22Rv1 (cell line): ENCODE data around the gene C1QL4.
"Not testable (repeated sequence)": the region's sequence is repeated elsewhere in the genome, so short reads cannot be mapped to it uniquely, and the experiment has no call there.

ENCODE experiments used
- H3K27ac ChIP-seq: fragments of 450-650 bp; 2 replicates; pipeline ENCODE4 v1.5.1; 2017
- ZFX ChIP-seq: fragments of 450-650 bp; IDR thresholded peaks from 2 replicates; pipeline ENCODE4 v1.6.1; 2017; ENCODE audit warnings: antibody characterized with exemption, borderline replicate concordance
- TF ChIP-seq, protein P1 (sequence below): fragments of 450-650 bp; IDR thresholded peaks from 2 replicates; pipeline ENCODE4 v1.5.1; 2017; ENCODE audit warnings: mild to moderate bottlenecking

Gene C1QL4

DNA sequence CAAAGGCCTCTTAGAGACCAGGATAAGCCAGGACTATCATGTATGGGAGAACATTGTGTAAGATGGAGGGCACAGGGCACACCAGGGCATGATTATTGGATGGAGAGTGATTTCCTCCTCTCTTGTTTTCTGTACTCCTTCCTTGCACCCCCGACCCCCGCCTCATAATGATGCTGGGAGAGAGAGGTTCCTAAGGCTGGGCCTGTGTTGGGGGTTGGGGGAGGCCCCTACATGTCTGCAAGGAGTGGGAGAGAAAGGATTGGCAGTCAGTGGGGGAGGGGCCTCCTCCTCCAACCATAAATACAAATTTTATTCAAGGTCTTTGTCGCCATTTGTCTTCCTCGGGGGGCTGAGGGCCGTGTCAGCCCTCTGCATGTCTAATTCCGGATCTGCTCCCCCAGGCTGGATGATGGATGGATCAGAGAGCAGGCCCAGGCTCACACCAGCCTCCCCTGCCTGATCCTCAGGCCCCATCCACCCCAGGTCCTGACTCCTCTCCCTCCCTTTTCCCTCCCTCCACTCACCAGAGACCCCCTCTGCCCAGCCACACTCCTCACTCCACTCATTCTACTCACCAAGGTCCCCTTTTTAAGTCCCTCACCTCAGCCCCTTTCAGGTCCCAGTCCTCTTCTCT, 2.0 kb upstream of the C1QL4 start:
- H3K27ac ChIP-seq = peak overlapping the region; percentile 19; the same call in 1 of the 2 replicates
- no peak for TF ChIP-seq ZFX
- TF ChIP-seq, protein P1, sequence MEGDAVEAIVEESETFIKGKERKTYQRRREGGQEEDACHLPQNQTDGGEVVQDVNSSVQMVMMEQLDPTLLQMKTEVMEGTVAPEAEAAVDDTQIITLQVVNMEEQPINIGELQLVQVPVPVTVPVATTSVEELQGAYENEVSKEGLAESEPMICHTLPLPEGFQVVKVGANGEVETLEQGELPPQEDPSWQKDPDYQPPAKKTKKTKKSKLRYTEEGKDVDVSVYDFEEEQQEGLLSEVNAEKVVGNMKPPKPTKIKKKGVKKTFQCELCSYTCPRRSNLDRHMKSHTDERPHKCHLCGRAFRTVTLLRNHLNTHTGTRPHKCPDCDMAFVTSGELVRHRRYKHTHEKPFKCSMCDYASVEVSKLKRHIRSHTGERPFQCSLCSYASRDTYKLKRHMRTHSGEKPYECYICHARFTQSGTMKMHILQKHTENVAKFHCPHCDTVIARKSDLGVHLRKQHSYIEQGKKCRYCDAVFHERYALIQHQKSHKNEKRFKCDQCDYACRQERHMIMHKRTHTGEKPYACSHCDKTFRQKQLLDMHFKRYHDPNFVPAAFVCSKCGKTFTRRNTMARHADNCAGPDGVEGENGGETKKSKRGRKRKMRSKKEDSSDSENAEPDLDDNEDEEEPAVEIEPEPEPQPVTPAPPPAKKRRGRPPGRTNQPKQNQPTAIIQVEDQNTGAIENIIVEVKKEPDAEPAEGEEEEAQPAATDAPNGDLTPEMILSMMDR = no peak

DNA sequence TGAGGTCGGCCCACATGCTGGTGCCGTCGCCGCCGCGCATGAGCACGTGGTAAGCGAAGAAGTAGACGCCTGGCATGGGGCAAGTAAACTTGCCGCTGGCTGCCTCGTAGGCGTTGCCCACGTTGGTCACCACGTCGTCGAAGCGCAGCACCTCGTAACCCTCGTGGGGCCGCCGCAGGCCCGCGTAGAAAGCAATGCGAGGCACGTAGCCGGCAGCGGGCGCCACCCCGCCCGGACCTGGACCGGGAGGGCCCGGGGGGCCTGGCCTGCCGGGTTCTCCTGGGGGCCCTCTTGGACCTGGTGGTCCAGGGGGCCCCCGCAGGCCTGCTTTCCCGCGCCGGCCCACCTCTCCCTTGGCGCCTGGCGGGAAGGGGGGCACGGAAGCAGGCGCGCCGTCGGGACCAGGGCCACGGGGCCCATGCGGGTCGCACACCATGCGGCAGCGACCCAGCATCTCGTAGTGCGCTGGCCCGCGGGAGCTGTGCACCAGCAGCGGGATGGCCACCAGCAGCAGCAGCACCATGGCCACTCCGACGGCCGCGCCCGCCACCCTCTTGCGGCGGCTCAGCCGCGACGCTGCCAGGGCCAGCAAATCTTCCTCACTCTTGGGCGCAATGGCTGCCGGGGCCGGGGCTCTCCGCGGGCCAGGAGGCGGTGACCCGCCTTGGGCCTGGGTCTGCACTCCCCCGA, 888 bp downstream of the C1QL4 start:
- H3K27ac ChIP-seq = no peak overlapping the region
- no peak for TF ChIP-seq ZFX
- TF ChIP-seq, protein P1 = no peak

DNA sequence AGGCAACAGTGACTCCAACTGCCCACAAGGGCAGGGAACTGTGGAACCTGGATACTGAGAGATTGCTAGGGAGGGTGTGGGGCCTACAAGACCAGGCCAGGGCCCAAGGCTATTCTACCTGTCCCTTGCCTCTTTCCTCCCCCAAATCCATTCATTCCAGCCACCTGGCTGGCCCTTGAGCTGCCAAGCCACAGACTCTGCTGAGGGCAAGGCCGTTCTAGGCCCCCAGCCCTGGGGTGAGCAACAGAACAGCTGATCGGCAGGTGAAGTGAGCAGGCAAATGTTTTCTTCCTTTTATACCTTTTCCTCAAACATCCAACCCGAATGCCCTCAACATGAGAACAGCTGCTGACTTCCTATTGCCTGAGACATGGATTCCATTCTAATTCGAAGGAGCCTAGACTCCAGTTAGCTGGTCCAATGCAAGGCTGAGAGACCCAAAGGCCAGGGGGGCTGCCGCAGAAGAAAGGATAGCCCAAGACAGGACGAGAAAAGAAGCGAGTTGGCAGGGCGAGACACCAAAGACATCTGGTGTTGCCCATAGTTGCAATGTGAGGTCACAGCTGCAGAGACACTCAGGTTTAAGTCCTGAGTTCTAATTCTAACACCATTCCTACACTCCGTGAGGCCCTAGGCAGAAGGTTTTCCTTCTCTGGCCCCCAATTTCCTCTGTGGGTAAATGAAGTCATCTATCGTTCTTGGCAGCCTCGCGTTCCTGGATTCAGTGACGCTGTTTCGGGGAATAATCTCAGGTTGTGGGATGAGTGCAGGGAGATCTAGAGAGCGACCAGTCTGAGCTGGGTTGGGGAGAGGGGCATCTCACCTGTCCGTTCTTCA, 1.7 kb downstream of the C1QL4 start:
- TF ChIP-seq ZFX = no peak
- TF ChIP-seq, protein P1 = no peak
- H3K27ac ChIP-seq = no peak overlapping the region

DNA sequence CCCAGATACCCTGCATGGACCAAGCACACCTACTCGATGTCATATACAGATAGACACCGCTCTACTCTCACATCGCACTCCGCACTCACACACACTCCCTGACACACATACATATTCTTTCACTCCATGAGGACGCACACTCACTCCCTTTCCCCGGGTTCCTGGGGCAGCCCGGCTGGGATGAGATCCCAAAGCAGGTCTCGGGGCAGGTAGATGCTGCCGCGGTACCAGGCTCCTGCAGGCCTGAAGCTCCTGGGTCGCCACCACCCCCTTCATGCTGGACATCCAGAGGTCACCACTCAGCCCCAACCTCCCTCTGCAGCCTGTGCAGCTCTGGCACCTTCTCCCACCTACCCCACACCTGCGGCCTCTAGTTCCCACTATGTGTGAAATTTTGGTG, 2.3 kb downstream of the C1QL4 start:
- H3K27ac ChIP-seq = no peak overlapping the region
- TF ChIP-seq, protein P1 = no peak
- no peak for TF ChIP-seq ZFX

DNA sequence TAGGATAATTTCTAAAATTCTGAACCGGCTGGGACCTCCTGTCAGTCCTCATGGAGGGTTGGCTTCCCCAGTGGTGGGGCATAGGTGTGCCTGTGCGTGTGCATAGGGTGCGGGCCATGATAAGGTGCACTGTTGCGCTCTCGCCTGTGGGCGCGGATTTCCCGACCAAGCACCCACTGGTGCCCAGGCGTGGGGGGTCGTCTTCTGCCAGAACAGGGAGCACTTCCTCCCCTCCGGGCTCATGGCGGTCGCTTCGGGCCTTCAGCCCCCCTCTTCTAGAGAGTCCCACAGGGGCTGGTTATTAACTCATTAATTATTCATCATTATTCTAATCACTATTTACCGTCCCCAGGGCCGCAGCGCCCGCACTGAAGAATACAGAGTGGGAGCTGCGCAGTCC, 2.8 kb downstream of the C1QL4 start:
- H3K27ac ChIP-seq = no peak overlapping the region
- no peak for TF ChIP-seq ZFX

DNA sequence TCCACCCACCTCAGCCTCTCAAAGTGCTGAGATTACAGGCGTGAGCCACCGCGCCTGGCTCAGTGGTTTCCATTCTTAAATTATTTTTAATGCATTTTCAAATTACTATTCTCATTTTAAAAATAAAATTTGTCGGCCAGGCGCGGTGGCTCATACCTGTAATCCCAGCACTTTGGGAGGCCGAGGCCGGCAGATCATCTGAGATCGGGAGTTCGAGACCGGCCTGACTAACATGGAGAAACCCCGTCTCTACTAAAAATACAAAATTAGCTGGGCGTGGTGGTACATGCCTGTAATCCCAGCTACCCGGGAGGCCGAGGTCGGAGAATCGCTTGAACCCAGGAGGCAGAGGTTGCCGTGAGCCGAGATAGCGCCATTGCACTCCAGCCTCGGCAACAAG, 3.2 kb downstream of the C1QL4 start:
- H3K27ac ChIP-seq = not testable (repeated sequence)

DNA sequence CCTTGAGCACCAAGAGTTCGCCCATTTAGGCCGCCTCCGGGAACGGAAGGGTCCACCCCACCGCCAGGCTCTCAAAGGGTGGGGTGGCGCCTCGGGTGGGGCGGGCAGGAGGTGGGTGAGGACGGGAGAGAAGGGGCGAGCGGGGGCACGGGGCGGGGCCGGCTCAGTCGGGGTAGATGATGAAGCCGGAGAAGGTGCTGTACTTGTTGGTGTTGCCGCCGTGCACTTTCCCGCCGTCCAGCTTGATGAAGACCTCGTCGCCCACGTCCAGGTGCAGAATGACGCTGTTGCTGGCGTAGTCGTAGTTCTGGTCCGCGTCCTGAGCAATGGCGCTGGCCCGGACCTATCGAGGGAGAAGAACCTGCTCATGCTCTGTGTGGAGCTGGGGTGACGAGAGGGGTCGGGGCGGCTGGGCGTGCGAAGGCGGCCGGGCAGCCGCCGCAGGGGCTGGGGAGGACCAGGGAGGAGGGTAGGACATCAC, 4.1 kb downstream of the C1QL4 start:
- TF ChIP-seq ZFX = no peak
- TF ChIP-seq, protein P1 = no peak

DNA sequence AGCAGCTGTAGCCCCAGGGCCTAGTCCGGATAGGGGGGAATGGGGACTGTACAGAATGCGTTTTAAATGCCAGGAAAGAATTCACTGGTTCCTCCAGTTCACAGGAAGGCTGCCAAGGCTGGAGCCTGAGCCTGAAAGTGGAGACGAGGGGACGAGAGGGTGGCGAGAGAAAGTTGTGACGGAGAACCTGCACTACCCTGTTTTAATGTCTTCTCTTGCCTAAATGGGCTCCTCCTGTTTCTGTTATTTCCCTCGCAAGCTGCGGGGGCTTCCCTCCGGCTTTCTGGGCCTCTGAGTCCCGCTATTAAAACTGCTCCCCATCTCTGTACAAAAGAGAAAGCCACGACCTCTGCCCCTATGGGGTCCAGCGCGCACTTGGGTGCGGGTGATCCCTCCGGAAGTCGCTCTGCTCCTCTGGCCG, 4.5 kb downstream of the C1QL4 start:
- H3K27ac ChIP-seq = peak overlapping the region; percentile 70

More for the DNA sequence above, 4.1 kb downstream of the C1QL4 start:
- H3K27ac ChIP-seq = peak overlapping the region; percentile 70; the same call in 1 of the 2 replicates

More for the DNA sequence above, 4.5 kb downstream of the C1QL4 start:
- TF ChIP-seq, protein P1 = no peak
- TF ChIP-seq ZFX = no peak
